Duodenal mucosa (tissue), 2 donors: ENCODE data around the gene TRIM28.
"Not testable (repeated sequence)": the region's sequence is repeated elsewhere in the genome, so short reads cannot be mapped to it uniquely, and the experiment has no call there.

Source experiments
- H3K27ac ChIP-seq: one replicate; pipeline ENCODE4 v1.7.0; 2013; ENCODE audit warnings: low read depth, low read length
- H3K27me3 ChIP-seq, 2 donors: one replicate each; pipeline ENCODE4 v1.7.0; 2013; ENCODE audit warnings: low read length in 2 of 2, control low read depth in 1 of 2; ENCODE audit not compliant: insufficient read depth in 2 of 2, control insufficient read depth in 1 of 2
- H3K36me3 ChIP-seq, 2 donors: one replicate each; pipeline ENCODE4 v1.7.0; 2013; ENCODE audit warnings: low read length in 2 of 2, control low read depth in 1 of 2; ENCODE audit not compliant: insufficient read depth in 2 of 2, control insufficient read depth in 1 of 2
- H3K4me1 ChIP-seq, 2 donors: one replicate each; pipeline ENCODE4 v1.7.0; 2013; ENCODE audit warnings: low read length in 2 of 2, control low read depth in 1 of 2; ENCODE audit not compliant: insufficient read depth in 2 of 2, control insufficient read depth in 1 of 2
- H3K4me3 ChIP-seq, 2 donors: one replicate each; pipeline ENCODE4 v1.7.0; 2013; ENCODE audit warnings: low read length in 2 of 2, low read depth in 1 of 2
- H3K9ac ChIP-seq, 2 donors: one replicate each; pipeline ENCODE4 v1.7.0; 2013; ENCODE audit warnings: low read length in 2 of 2, low read depth in 1 of 2
- H3K9me3 ChIP-seq, 2 donors: one replicate each; pipeline ENCODE4 v1.7.0; 2013; ENCODE audit warnings: low read length in 2 of 2, control low read depth in 1 of 2; ENCODE audit not compliant: control insufficient read depth in 1 of 2

Gene TRIM28

GRCh38 chr19:58570770-58571574 is 27.1 kb downstream of the TRIM28 start:
- Histone ChIP-seq H3K4me1 (peaks cover 13 to 18% of the 10 kb centered on the region in 2 donors), H3K9me3 (no peaks in the 10 kb centered on the region), H3K27me3 (no peaks in the 10 kb centered on the region), H3K9ac (no peak overlapping the region), H3K36me3 (peaks cover 12 to 31% of the 10 kb centered on the region in 2 donors), H3K4me3 (no peak overlapping the region), H3K27ac (no peak overlapping the region)

- Histone ChIP-seq H3K9ac (no peak overlapping the region), H3K27ac (no peak overlapping the region), H3K4me3 (no peak overlapping the region)
These were observed 27.7 kb downstream of the TRIM28 start for GRCh38 chr19:58571575-58571947.

GRCh38 chr19:58572026-58572817 is 28.4 kb downstream of the TRIM28 start:
- Histone ChIP-seq H3K27me3 (no peaks in the 10 kb centered on the region), H3K27ac (peak overlapping the region; percentile 98), H3K9me3 (no peaks in the 10 kb centered on the region), H3K4me1 (peaks cover 13 to 19% of the 10 kb centered on the region in 2 donors), H3K9ac (peak overlapping the region; percentile 72 to 95), H3K36me3 (peaks cover 12 to 30% of the 10 kb centered on the region in 2 donors), H3K4me3 (peak overlapping the region; percentile 85 to 98)

More at GRCh38 chr19:58571575-58571947, 27.7 kb downstream of the TRIM28 start:
- Histone ChIP-seq H3K4me1 (peaks cover 13 to 19% of the 10 kb centered on the region in 2 donors), H3K36me3 (peaks cover 12 to 31% of the 10 kb centered on the region in 2 donors), H3K9me3 (no peaks in the 10 kb centered on the region), H3K27me3 (no peaks in the 10 kb centered on the region)

- H3K4me3 ChIP-seq: peak within 1 kb of the TSS; percentile 85 to 98
- H3K4me1 ChIP-seq: peaks cover 13 to 19% of the 10 kb centered on the region in 2 donors
- peak within 1 kb of the TSS; percentile 72 to 95 for H3K9ac ChIP-seq
- peaks cover 12 to 26% of the 10 kb centered on the region in 2 donors for H3K36me3 ChIP-seq
- H3K27ac ChIP-seq: peak within 1 kb of the TSS; percentile 98
- no peaks in the 10 kb centered on the region for H3K9me3 ChIP-seq
- H3K27me3 ChIP-seq: no peaks in the 10 kb centered on the region
These were observed 29.2 kb downstream of the TRIM28 start, which contains the start of gene MZF1 for GRCh38 chr19:58572818-58573657. TSS of gene MZF1 (minus strand) at chr19:58573335. CDS start at chr19:58571389, 1,946 bp downstream.

- Histone ChIP-seq H3K9me3 (no peaks in the 10 kb centered on the region), H3K4me3 (peak overlapping the region; percentile 85 to 98), H3K9ac (peak overlapping the region; percentile 72 to 95), H3K27ac (peak overlapping the region; percentile 98), H3K4me1 (peaks cover 13 to 19% of the 10 kb centered on the region in 2 donors), H3K27me3 (no peaks in the 10 kb centered on the region), H3K36me3 (peaks cover 11 to 23% of the 10 kb centered on the region in 2 donors)
These were observed 29.8 kb downstream of the TRIM28 start for GRCh38 chr19:58573658-58574164.

GRCh38 chr19:58575183-58576041 is 31.5 kb downstream of the TRIM28 start:
- H3K4me1 ChIP-seq: peaks cover 13 to 19% of the 10 kb centered on the region in 2 donors
- H3K27ac ChIP-seq: peak overlapping the region; percentile 87
- peak overlapping the region; percentile 73 to 91 for H3K9ac ChIP-seq
- H3K27me3 ChIP-seq: no peaks in the 10 kb centered on the region
- peaks cover under 1 to 10% of the 10 kb centered on the region in 2 donors for H3K36me3 ChIP-seq
- H3K9me3 ChIP-seq: no peaks in the 10 kb centered on the region
- H3K4me3 ChIP-seq: peak overlapping the region; percentile 91 to 94

- H3K4me1 ChIP-seq: peaks cover 7 to 16% of the 10 kb centered on the region in 2 donors
- H3K27ac ChIP-seq, H3K9ac ChIP-seq, H3K4me3 ChIP-seq, H3K36me3 ChIP-seq, H3K27me3 ChIP-seq, H3K9me3 ChIP-seq: not testable (repeated sequence)
These were observed 33.7 kb downstream of the TRIM28 start for GRCh38 chr19:58577581-58577980.

GRCh38 chr19:58578012-58578925 is 34.4 kb downstream of the TRIM28 start:
- Histone ChIP-seq H3K9ac (no peak overlapping the region), H3K4me1 (peaks cover 7 to 16% of the 10 kb centered on the region in 2 donors), H3K9me3 (no peaks in the 10 kb centered on the region), H3K36me3 (peaks cover 10 to 14% of the 10 kb centered on the region in 2 donors), H3K27me3 (no peaks in the 10 kb centered on the region), H3K4me3 (no peak overlapping the region), H3K27ac (no peak overlapping the region)
